Stimulated activated naive CD8-positive, alpha-beta T cell treated with anti-CD3 and anti-CD28 coated beads, Interleukin-15, amount 100 ng/mL, for 72 hours (primary cell): ENCODE data around the gene PNMA1.

Experiments
- ATAC-seq: fragments of 150-1000 bp; cut with Tn5 transposase; 2 replicates; pipeline ENCODE4 v1.10.0; 2021; ENCODE audit warnings: mild to moderate bottlenecking, moderate library complexity
- DNase-seq, 2 donors: peaks; one replicate each; pipeline ENCODE4 v3.0.0; 2021 to 2022
- H3K27ac Mint-ChIP-seq, 2 donors: one replicate each; pipeline ENCODE4 v1.8.0; 2022; ENCODE audit warnings: mild to moderate bottlenecking in 2 of 2, mixed read lengths in 2 of 2, moderate library complexity in 2 of 2
- H3K27me3 Mint-ChIP-seq: one replicate; pipeline ENCODE4 v1.8.0; 2022; ENCODE audit warnings: mixed read lengths
- H3K4me1 Mint-ChIP-seq: one replicate; pipeline ENCODE4 v1.8.0; 2022; ENCODE audit warnings: mild to moderate bottlenecking, mixed read lengths
- H3K4me3 Mint-ChIP-seq, 2 donors: one replicate each; pipeline ENCODE4 v1.8.0; 2022; ENCODE audit warnings: mild to moderate bottlenecking in 2 of 2, mixed read lengths in 2 of 2, moderate library complexity in 1 of 2
- H3K9me3 Mint-ChIP-seq, 2 donors: one replicate each; pipeline ENCODE4 v1.8.0; 2022; ENCODE audit warnings: mixed read lengths in 2 of 2

The PNMA1 gene, protein sequence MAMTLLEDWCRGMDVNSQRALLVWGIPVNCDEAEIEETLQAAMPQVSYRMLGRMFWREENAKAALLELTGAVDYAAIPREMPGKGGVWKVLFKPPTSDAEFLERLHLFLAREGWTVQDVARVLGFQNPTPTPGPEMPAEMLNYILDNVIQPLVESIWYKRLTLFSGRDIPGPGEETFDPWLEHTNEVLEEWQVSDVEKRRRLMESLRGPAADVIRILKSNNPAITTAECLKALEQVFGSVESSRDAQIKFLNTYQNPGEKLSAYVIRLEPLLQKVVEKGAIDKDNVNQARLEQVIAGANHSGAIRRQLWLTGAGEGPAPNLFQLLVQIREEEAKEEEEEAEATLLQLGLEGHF

GRCh38 chr14:73713803-73714655 lies at the start of gene PNMA1:
TSS of gene PNMA1 (minus strand) at chr14:73714384. CDS start at chr14:73713639, 745 bp downstream.
- Mint-ChIP-seq H3K9me3 (no peaks in the 10 kb centered on the region), H3K27ac (peak within 1 kb of the TSS; percentile 96 to 98), H3K4me1 (peaks cover 24% of the 10 kb centered on the region), H3K27me3 (no peaks in the 10 kb centered on the region), H3K4me3 (peak within 1 kb of the TSS; percentile 96 to 100)
- DNase-seq = peak; percentile 84 to 87
- ATAC-seq = peak; percentile 83

- no peak for DNase-seq
- Mint-ChIP-seq H3K9me3 (no peaks in the 10 kb centered on the region), H3K27ac (peak overlapping the region in 1 of 2 donors; percentile 72), H3K4me3 (peak overlapping the region in 1 of 2 donors; percentile 34), H3K4me1 (peaks cover 71% of the 10 kb centered on the region), H3K27me3 (no peaks in the 10 kb centered on the region)
- no peak for ATAC-seq
Observed at GRCh38 chr14:73763396-73763795, 49.2 kb upstream of the PNMA1 start.

GRCh38 chr14:73762375-73762822 lies 48.2 kb upstream of the PNMA1 start:
- ATAC-seq = peak; percentile 2
- H3K4me1 Mint-ChIP-seq = peaks cover 81% of the 10 kb centered on the region
- H3K27ac Mint-ChIP-seq = peak overlapping the region; percentile 74 to 96
- no peaks in the 10 kb centered on the region for H3K9me3 Mint-ChIP-seq
- peak in 1 of 2 donors; percentile 73 for DNase-seq
- H3K4me3 Mint-ChIP-seq = peak overlapping the region; percentile 83 to 89
- H3K27me3 Mint-ChIP-seq = no peaks in the 10 kb centered on the region

DNA sequence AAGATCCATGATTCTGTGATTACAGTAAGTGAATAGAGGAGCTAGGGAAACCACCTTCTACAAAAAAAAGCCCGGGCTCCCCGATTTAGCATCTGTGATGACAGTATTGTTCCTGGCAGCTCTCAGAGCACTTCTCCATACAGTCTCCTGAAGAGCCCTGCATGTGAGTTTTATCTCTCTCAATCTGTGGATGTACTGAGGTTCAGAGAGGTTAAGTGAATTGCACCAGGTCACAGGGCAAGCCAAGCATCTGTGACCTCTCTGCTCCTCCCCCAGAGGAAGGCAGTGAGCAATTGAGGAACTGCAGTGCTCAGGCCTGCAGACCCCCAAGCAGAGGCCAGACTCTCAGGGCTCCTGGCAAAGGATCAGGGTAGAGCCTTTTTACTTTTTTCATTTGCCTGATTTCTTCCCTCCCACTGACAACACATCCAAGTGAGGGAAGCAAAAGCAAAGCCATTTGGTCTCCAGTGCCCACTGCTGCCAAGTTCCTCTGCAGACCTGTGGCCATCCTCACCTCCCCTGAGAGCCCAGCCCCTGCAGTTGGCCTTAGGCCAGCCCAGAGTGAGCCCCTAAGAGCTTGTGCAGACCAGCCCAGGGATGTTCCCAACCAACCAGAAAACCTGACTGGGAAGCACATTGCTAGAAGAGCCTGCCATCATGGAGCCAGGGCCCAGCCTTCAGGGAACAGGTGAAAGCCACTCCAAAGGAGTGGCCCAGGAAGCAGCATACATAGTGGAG lies 47.6 kb upstream of the PNMA1 start:
- ATAC-seq (no peak), DNase-seq (no peak)
- H3K9me3 Mint-ChIP-seq = no peaks in the 10 kb centered on the region
- peak overlapping the region; percentile 83 to 89 for H3K4me3 Mint-ChIP-seq
- H3K27ac Mint-ChIP-seq = peak overlapping the region; percentile 74 to 96
- H3K4me1 Mint-ChIP-seq = peaks cover 87% of the 10 kb centered on the region
- no peaks in the 10 kb centered on the region for H3K27me3 Mint-ChIP-seq

- Mint-ChIP-seq H3K27me3 (no peaks in the 10 kb centered on the region), H3K4me1 (peaks cover 88% of the 10 kb centered on the region), H3K4me3 (peak overlapping the region; percentile 87 to 89), H3K9me3 (no peaks in the 10 kb centered on the region), H3K27ac (peak overlapping the region; percentile 96 to 98)
- ATAC-seq (peak; percentile 8), DNase-seq (no peak)
Observed at GRCh38 chr14:73760598-73761586, 46.7 kb upstream of the PNMA1 start.

GRCh38 chr14:73759714-73760597 lies 45.8 kb upstream of the PNMA1 start:
- Mint-ChIP-seq H3K27me3 (no peaks in the 10 kb centered on the region), H3K4me3 (peak overlapping the region; percentile 87 to 89), H3K4me1 (peaks cover 88% of the 10 kb centered on the region), H3K27ac (peak overlapping the region; percentile 96 to 98), H3K9me3 (no peaks in the 10 kb centered on the region)
- DNase-seq (peak; percentile 96 to 97), ATAC-seq (peak; percentile 82)

DNA sequence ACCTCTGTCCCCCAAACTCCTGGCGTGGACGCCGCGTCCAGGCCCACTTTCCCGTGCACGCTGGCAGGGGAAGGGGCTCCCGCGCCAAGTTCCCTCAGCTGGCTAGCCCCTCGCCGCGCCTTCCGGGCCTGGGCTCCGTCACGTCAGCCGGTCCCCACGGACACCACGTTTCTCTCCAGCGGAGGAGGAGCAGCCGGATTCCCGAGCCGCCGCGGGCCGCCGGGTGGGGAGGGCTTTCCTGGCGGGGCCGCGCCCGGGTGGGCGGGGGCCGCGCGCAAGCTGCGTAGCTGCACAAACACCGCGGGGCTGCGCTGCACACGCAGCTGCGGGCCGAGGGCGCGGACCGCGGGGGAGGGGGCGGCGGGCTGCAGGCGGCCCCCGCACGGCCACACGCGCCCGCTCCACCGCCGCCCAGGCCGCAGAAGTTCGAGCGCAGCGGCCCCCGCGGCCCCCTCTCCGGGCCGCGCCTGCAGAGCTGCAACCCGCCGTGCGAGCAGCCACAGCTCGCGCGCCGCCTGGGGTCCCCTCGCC lies 45.1 kb upstream of the PNMA1 start:
- H3K27me3 Mint-ChIP-seq = no peaks in the 10 kb centered on the region
- H3K4me1 Mint-ChIP-seq = peaks cover 88% of the 10 kb centered on the region
- H3K9me3 Mint-ChIP-seq = no peaks in the 10 kb centered on the region
- H3K4me3 Mint-ChIP-seq = peak overlapping the region; percentile 93 to 96
- H3K27ac Mint-ChIP-seq = peak overlapping the region; percentile 44 to 96
- DNase-seq (peak in 1 of 2 donors; percentile 43), ATAC-seq (no peak)

DNA sequence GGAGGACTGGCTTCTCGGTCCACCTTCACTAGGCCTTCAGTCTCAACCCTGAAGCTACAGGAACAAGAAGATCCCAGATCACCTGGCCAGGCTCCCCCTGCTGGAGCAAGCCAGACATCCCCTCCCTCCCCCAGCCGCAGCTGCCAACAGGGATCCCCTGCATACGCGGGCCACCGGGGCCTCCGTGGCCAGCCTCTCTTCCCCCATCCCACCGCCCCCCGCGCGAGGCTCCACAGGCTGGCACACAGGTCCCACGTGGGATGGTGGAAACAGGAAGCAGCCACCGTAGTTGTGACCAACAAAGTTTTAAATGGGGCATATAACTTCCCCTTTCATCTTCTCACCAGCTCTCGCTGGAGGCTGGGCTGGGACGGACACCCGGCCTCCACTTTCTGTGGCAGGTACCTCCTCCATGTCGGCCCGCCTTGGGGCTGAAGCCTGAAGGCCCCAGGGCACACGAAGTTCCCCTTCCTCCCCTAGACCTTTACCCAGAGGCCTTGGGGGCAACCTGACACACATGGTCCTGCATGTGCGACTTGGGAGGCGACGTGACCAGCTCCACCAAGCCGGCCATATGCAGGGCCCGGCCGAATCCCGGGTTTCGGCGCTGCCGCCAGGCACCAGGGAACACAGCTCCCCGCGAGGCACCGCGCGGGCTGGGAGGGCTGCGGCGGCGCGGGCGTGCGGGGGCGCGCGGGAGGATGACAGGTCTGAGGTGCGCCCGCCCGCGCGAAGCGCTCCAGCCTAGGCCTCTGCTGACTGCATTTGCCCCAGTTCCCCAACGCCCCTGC lies 44.4 kb upstream of the PNMA1 start:
- Mint-ChIP-seq H3K4me3 (peak overlapping the region; percentile 93 to 96), H3K4me1 (peaks cover 88% of the 10 kb centered on the region), H3K9me3 (no peaks in the 10 kb centered on the region), H3K27me3 (no peaks in the 10 kb centered on the region), H3K27ac (peak overlapping the region; percentile 96 to 97)
- DNase-seq (peak; percentile 75 to 84), ATAC-seq (peak; percentile 15)

DNA sequence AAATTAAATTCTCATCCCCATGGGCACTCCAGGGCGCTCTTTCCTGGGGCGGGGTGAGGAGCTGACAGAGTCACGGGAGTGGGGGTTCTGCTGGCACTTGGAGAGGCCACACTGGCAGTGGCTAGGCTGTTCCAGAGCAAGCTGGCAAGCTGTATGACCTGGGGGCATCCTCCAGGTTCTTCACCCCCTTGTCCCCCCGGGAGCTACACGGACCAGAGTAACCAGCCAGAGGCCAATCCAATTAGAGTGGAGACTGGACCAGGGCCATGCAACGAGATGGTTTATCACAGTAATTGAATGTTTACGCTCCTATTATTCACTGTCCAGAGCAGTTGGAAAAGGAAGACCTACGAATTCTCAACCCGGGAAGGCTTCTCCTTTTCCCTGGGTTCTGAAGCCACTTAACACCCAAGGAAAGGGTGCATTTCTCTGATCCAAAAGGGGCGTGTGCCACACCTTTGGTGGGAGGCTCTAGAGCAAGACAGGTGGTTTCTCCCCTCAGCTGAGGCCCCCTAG lies 43.8 kb upstream of the PNMA1 start:
- H3K4me1 Mint-ChIP-seq = peaks cover 88% of the 10 kb centered on the region

GRCh38 chr14:73757381-73757780 lies 43.2 kb upstream of the PNMA1 start:
- Mint-ChIP-seq H3K27me3 (no peaks in the 10 kb centered on the region), H3K9me3 (no peaks in the 10 kb centered on the region), H3K27ac (peak overlapping the region; percentile 96 to 97), H3K4me3 (peak overlapping the region; percentile 93 to 96), H3K4me1 (peaks cover 88% of the 10 kb centered on the region)
- ATAC-seq (peak; percentile 18), DNase-seq (peak in 1 of 2 donors; percentile 57)

More for the DNA sequence above, 43.8 kb upstream of the PNMA1 start:
- no peaks in the 10 kb centered on the region for H3K9me3 Mint-ChIP-seq
- peak overlapping the region; percentile 96 to 97 for H3K27ac Mint-ChIP-seq
- no peaks in the 10 kb centered on the region for H3K27me3 Mint-ChIP-seq
- ATAC-seq (no peak), DNase-seq (no peak)
- H3K4me3 Mint-ChIP-seq = peak overlapping the region; percentile 93 to 96

DNA sequence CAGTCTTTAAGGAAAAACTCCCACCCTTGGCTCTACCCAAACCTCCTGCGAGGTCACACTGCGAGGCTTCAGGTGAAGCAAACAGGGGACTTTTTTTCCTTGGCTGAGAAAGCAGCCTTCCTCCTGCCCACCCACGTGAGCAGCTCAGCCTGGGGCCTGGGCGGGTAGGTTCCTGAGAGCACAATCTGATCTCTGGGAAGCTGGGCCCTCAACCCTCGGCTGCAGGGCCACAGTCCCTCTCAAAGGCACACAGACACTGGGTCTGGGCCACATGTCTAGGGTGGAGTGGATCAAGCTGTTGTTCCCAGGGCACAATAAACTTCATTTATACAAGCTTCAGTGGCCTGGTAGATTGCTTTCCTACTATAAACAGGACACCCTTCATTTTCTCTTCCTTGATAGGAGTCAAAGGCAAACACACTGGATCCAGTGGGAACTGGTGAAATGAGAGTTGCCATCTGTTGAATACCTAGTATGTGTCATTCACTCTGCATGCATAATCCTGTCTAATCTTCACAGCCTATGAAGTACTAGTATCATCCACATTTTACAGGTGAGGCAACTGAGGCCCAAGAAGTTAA lies 41.3 kb upstream of the PNMA1 start:
- H3K9me3 Mint-ChIP-seq = no peaks in the 10 kb centered on the region
- H3K27me3 Mint-ChIP-seq = no peaks in the 10 kb centered on the region
- H3K4me1 Mint-ChIP-seq = peaks cover 88% of the 10 kb centered on the region

DNA sequence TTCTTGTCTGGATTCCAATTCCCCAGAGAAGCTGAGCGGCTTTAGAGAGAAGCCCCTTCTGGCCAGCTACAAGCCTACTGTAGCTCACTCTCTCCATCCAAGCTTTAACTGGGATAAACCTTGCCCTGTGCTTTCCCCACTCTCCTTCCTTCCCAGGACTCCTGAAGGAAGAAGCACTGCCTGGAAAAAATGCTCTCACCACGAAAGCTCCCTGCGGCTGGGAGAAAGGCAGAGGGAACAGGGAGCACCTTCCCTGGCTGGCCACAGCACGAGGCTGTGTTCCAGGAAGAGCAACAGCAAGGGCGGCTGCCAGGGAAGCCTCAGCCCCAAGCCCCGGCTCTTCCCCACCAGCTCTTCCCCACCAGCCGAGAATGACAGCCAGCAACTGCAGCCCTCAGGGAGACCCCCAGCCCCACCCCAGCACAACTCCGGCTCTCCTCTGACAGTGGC lies 40.8 kb upstream of the PNMA1 start:
- H3K4me1 Mint-ChIP-seq = peaks cover 89% of the 10 kb centered on the region
- H3K27ac Mint-ChIP-seq = peak overlapping the region; percentile 94 to 98
- peak overlapping the region; percentile 93 to 96 for H3K4me3 Mint-ChIP-seq
- no peaks in the 10 kb centered on the region for H3K9me3 Mint-ChIP-seq
- no peaks in the 10 kb centered on the region for H3K27me3 Mint-ChIP-seq
- no peak for ATAC-seq
- no peak for DNase-seq

More for the DNA sequence above, 41.3 kb upstream of the PNMA1 start:
- ATAC-seq (no peak), DNase-seq (no peak)
- Mint-ChIP-seq H3K27ac (peak overlapping the region; percentile 94 to 98), H3K4me3 (peak overlapping the region; percentile 93 to 96)
